Stomach (tissue), 19 donors: ENCODE results near the gene PAGE5. TPM values are rescaled to one million over a fixed set of nuclear protein-coding genes. Genes with fewer than 3 reads are reported as not detected.

Experiments
- DNase-seq, 2 donors: peaks; one replicate each; pipeline versions ENCODE4 v3.0.0 to v3.0.0-alpha.2; 2013 to 2019
- H3K27ac ChIP-seq, 5 donors: fragments of 200-600 bp in 4 of 5; sonication (generic) in 4 of 5; one replicate each; pipeline ENCODE4 v1.5.1; 2013 to 2019; ENCODE audit warnings: mild to moderate bottlenecking in 1 of 5, moderate library complexity in 1 of 5
- H3K27me3 ChIP-seq, 3 donors: fragments of 200-600 bp; sonication (generic); one replicate each; pipeline ENCODE4 v1.5.1; 2017 to 2019; ENCODE audit warnings: mixed run types in 1 of 3
- H3K36me3 ChIP-seq, 4 donors: fragments of 200-600 bp; sonication (generic); 1 replicate in 3 of 4; 2 replicates in 1 of 4; pipeline ENCODE4 v1.5.1; 2016 to 2019
- H3K4me1 ChIP-seq, 4 donors: fragments of 200-600 bp; sonication (generic); one replicate each; pipeline ENCODE4 v1.5.1; 2016 to 2019
- H3K4me3 ChIP-seq, 4 donors: fragments of 200-600 bp; sonication (generic) in 3 of 4; one replicate each; pipeline ENCODE4 v1.5.1; 2016 to 2019; ENCODE audit warnings: mild to moderate bottlenecking in 1 of 4
- H3K9me3 ChIP-seq, 4 donors: fragments of 200-600 bp; sonication (generic); one replicate each; pipeline ENCODE4 v1.5.1; 2016 to 2019
- CTCF ChIP-seq, 7 experiments: fragments of 450-650 bp in 4 of 7; fragments of 200-600 bp in 3 of 7; sonication (generic) in 3 of 7; IDR thresholded peaks; one replicate each; pipeline ENCODE4 v1.5.1; 2016 to 2019; ENCODE audit warnings: antibody characterized with exemption in 7 of 7, control low read depth in 2 of 7, mild to moderate bottlenecking in 1 of 7
- EP300 ChIP-seq: sonication (generic); formaldehyde crosslinking; IDR thresholded peaks from one replicate; pipeline ENCODE4 v1.6.1; 2017; ENCODE audit warnings: antibody characterized with exemption
- POLR2A ChIP-seq, 4 donors: fragments of 450-650 bp; IDR thresholded peaks; one replicate each; pipeline ENCODE4 v1.6.1; 2016; ENCODE audit warnings: antibody characterized with exemption in 4 of 4, control low read depth in 2 of 4, mild to moderate bottlenecking in 1 of 4, moderate library complexity in 1 of 4
- POLR2AphosphoS5 ChIP-seq, 3 donors: sonication (generic); formaldehyde crosslinking; IDR thresholded peaks; one replicate each; pipeline ENCODE4 v1.6.1; 2016; ENCODE audit warnings: antibody characterized with exemption in 3 of 3
- WGBS, 5 donors: extraction: QIAGEN DNeasy Blood & Tissue Kit in 3 of 5; methylation state at CpG; one replicate each; pipeline versions ENCODE4 v1.1.5 to v1.1.7; 2013 to 2018; 5-methylcytosine and 5-hydroxymethylcytosine counted together
- intact Hi-C: fragments of 100-400 bp; cut with DNase I; formaldehyde crosslinking; loops from one replicate; pipeline ENCODE4 v1.15.1; 2023; ENCODE audit warnings: low total_unique reads
- long read RNA-seq, 10 donors: transcript quantifications; one replicate each; lab custom pipeline, GENCODE V29; 2026
- polyA plus RNA-seq, 3 donors: library from polyadenylated mRNA; stranded (reverse); fragments of 200-250 nt; gene quantifications; one replicate each; pipeline ENCODE4 v1.2.3, GENCODE V29; 2013
- total RNA-seq, 5 donors: library from RNA; depleted of rRNA; stranded (reverse); fragments of >200 nt; gene quantifications; one replicate each; pipeline versions ENCODE4 v1.1.0 to v1.2.3, GENCODE V29; 2014 to 2016
- donor health status: healthy with polysubstance abuse.
- donor health status: Bipolar disorder and iron deficiency.
- donor health status: healthy.

The PAGE5 gene
- total RNA-seq = not detected
- not detected for polyA plus RNA-seq
- long read RNA-seq, donor 1 = 0 reads
- long read RNA-seq, donor 2 = 0 reads
- long read RNA-seq, donor 3 = 0 reads
- long read RNA-seq, donor 4 = 0 reads
- long read RNA-seq, donor 5 = 0 reads
- long read RNA-seq, donor 6 = 0 reads
- long read RNA-seq, donor 7 = 0 reads
- long read RNA-seq, donor 8 = 0 reads
- long read RNA-seq, donor 9 = 0 reads
- long read RNA-seq, donor 10 = 0 reads

GRCh38 chrX:55220119-55220794, at the start of gene PAGE5:
Gene PAGE5 (plus strand): TSS chrX:55220346. CDS start chrX:55221383, 1,037 bp downstream.
- Histone ChIP-seq H3K9me3 (no peaks in the 10 kb centered on the region), H3K27me3 (no peaks in the 10 kb centered on the region), H3K4me1 (no peaks in the 10 kb centered on the region), H3K27ac (no peak within 1 kb of the TSS), H3K4me3 (no peak within 1 kb of the TSS), H3K36me3 (no peaks in the 10 kb centered on the region)
- intact Hi-C loops = no loop called here
- 79 to 92% (median 86%) methylated on average over 30 of the region's 30 CpGs for WGBS, 5 donors
- TF ChIP-seq POLR2AphosphoS5 (IDR thresholded peaks at IDR 0.05) = no peak
- no peak for TF ChIP-seq CTCF (IDR thresholded peaks at IDR 0.05)
- no peak for TF ChIP-seq POLR2A (IDR thresholded peaks at IDR 0.05)
- no peak for TF ChIP-seq EP300
- DNase-seq = no peak

- H3K9me3 ChIP-seq = no peaks in the 10 kb centered on the region
- H3K4me3 ChIP-seq = no peak overlapping the region
- no peak for DNase-seq
- no peaks in the 10 kb centered on the region for H3K4me1 ChIP-seq
- WGBS, 5 donors = 72 to 94% (median 84%) methylated on average over 2 of the region's 2 CpGs
- no peak overlapping the region for H3K27ac ChIP-seq
- TF ChIP-seq EP300 (no peak), POLR2A (IDR thresholded peaks at IDR 0.05) (no peak), POLR2AphosphoS5 (IDR thresholded peaks at IDR 0.05) (no peak), CTCF (IDR thresholded peaks at IDR 0.05) (no peak)
- H3K27me3 ChIP-seq = no peaks in the 10 kb centered on the region
- intact Hi-C loops = no loop called here
- no peaks in the 10 kb centered on the region for H3K36me3 ChIP-seq
These were observed 32.9 kb upstream of the PAGE5 start for GRCh38 chrX:55187281-55187680.

GRCh38 chrX:55196688-55197087, 23.5 kb upstream of the PAGE5 start:
- peaks cover 0 to 11% (median 0%) of the 10 kb centered on the region in 4 donors for H3K9me3 ChIP-seq
- intact Hi-C loops = no loop called here
- H3K36me3 ChIP-seq = no peaks in the 10 kb centered on the region
- H3K4me1 ChIP-seq = no peaks in the 10 kb centered on the region
- WGBS, 5 donors = 53 to 98% (median 89%) methylated on average over 1 of the region's 1 CpG
- H3K27ac ChIP-seq = no peak overlapping the region
- DNase-seq = no peak
- TF ChIP-seq POLR2A (IDR thresholded peaks at IDR 0.05) (no peak), CTCF (IDR thresholded peaks at IDR 0.05) (no peak), POLR2AphosphoS5 (IDR thresholded peaks at IDR 0.05) (no peak), EP300 (no peak)
- H3K4me3 ChIP-seq = no peak overlapping the region
- no peaks in the 10 kb centered on the region for H3K27me3 ChIP-seq

GRCh38 chrX:55201930-55202579, 18.1 kb upstream of the PAGE5 start:
- no peak for DNase-seq
- Histone ChIP-seq H3K9me3 (no peaks in the 10 kb centered on the region), H3K36me3 (no peaks in the 10 kb centered on the region), H3K27ac (no peak overlapping the region), H3K4me3 (no peak overlapping the region), H3K27me3 (no peaks in the 10 kb centered on the region), H3K4me1 (no peaks in the 10 kb centered on the region)
- 25 to 69% (median 36%) methylated on average over 2 to 3 of the region's 3 CpGs for WGBS, 5 donors
- intact Hi-C loops = no loop called here
- TF ChIP-seq POLR2AphosphoS5 (IDR thresholded peaks at IDR 0.05) = no peak
- TF ChIP-seq POLR2A (IDR thresholded peaks at IDR 0.05) = no peak
- TF ChIP-seq EP300 = no peak
- no peak for TF ChIP-seq CTCF (IDR thresholded peaks at IDR 0.05)
